Endothelial cell of umbilical vein (primary cell): Measurements from ENCODE around the gene SUSD6. TPM values are rescaled to one million over a fixed set of nuclear protein-coding genes. Genes with fewer than 3 reads are reported as not detected.

Source experiments
- BruUV-seq: library from RNA; stranded (reverse); fragments of 400-500 nt; replicated peaks from 2 replicates; lab custom pipeline; 2021; lab: Mats Ljungman, UMichigan
- CTCF ChIA-PET: fragments of 300-600, 350-600 bp; sonication (Branson Sonifier 250); formaldehyde crosslinking; loops from one replicate; lab custom pipeline; 2021; ENCODE audit warnings: antibody characterized with exemption, inconsistent platforms; lab: Charles Lee
- POLR2A ChIA-PET: fragments of 300-600, 350-600 bp; sonication (Branson Sonifier 250); formaldehyde crosslinking; loops from one replicate; lab custom pipeline; 2021; ENCODE audit warnings: antibody characterized with exemption, inconsistent platforms; lab: Charles Lee
- DNase-seq: peaks from one replicate; pipeline ENCODE4 v3.0.0-alpha.2; 2011; ENCODE audit warnings: low read depth, low spot score
- FAIRE-seq: peaks from 2 replicates; lab custom pipeline; 2011; peaks lifted over from hg19 to GRCh38; lab: Jason Lieb, UNC
- H2AFZ ChIP-seq: 2 replicates; pipeline ENCODE4 v1.6.0; 2012; ENCODE audit warnings: low read depth, low read length, control low read depth, inconsistent platforms
- H3K27ac ChIP-seq: 2 replicates; pipeline ENCODE4 v1.5.1; 2011; ENCODE audit warnings: low read depth, mild to moderate bottlenecking, control low read depth, low read length, moderate library complexity; ENCODE audit not compliant: insufficient read depth
- H3K27me3 ChIP-seq, 2 experiments: 2 replicates each; pipeline versions ENCODE4 v1.6.0 to v1.6.1; 2011; ENCODE audit warnings: low read length in 2 of 2, mixed read lengths in 1 of 2; ENCODE audit not compliant: control insufficient read depth in 2 of 2, insufficient read depth in 2 of 2
- H3K36me3 ChIP-seq, 2 experiments: 2 replicates in 1 of 2; 3 replicates in 1 of 2; pipeline ENCODE4 v1.5.1; 2011; ENCODE audit warnings: low read length in 2 of 2, mild to moderate bottlenecking in 1 of 2, moderate library complexity in 1 of 2; ENCODE audit not compliant: control insufficient read depth in 2 of 2, insufficient read depth in 2 of 2; ENCODE audit errors: extremely low read depth in 1 of 2
- H3K4me1 ChIP-seq: 3 replicates; pipeline ENCODE4 v1.5.1; 2011; ENCODE audit warnings: mild to moderate bottlenecking, low read length; ENCODE audit not compliant: control insufficient read depth, insufficient read depth; ENCODE audit errors: extremely low read depth
- H3K4me2 ChIP-seq: 2 replicates; pipeline ENCODE4 v1.6.1; 2011; ENCODE audit warnings: low read length, control low read depth, mixed read lengths; ENCODE audit not compliant: insufficient read depth
- H3K4me3 ChIP-seq, 3 experiments: fragments of 200-600 bp in 1 of 3; sonication (generic), shearing (Covaris generic) in 1 of 3; replicated peaks in 1 of 3; 2 replicates each; pipeline ENCODE4 v1.5.1; 2011 to 2016; ENCODE audit warnings: control low read depth in 3 of 3, low read length in 3 of 3, mild to moderate bottlenecking in 2 of 3, inconsistent platforms in 1 of 3, low read depth in 1 of 3, moderate library complexity in 1 of 3; ENCODE audit not compliant: insufficient read depth in 1 of 3
- H3K79me2 ChIP-seq: 2 replicates; pipeline ENCODE4 v1.6.0; 2012; ENCODE audit warnings: low read length, inconsistent platforms; ENCODE audit not compliant: control insufficient read depth, insufficient read depth
- H3K9ac ChIP-seq: replicated peaks from 2 replicates; pipeline ENCODE3; 2011; ENCODE audit warnings: low read length, control low read depth; ENCODE audit not compliant: insufficient read depth; ENCODE audit errors: extremely low read depth
- H3K9me1 ChIP-seq: replicated peaks from 3 replicates; pipeline ENCODE4 v1.6.0; 2011; ENCODE audit warnings: mild to moderate bottlenecking, low read length; ENCODE audit not compliant: control insufficient read depth, insufficient read depth; ENCODE audit errors: extremely low read depth
- H3K9me3 ChIP-seq: replicated peaks from 2 replicates; pipeline ENCODE4 v1.5.1; 2012; ENCODE audit warnings: low read length, inconsistent platforms; ENCODE audit not compliant: control insufficient read depth, insufficient read depth
- H4K20me1 ChIP-seq: replicated peaks from 2 replicates; pipeline ENCODE3; 2011; ENCODE audit warnings: mild to moderate bottlenecking, low read length; ENCODE audit not compliant: control insufficient read depth, insufficient read depth; ENCODE audit errors: extremely low read depth
- EZH2 ChIP-seq: IDR thresholded peaks from 2 replicates; pipeline ENCODE4 v1.6.1; 2012; ENCODE audit warnings: borderline replicate concordance, low read depth, mild to moderate bottlenecking, moderate library complexity, low read length, inconsistent platforms; ENCODE audit not compliant: severe bottlenecking
- FOS ChIP-seq: IDR thresholded peaks from 2 replicates; pipeline ENCODE4 v1.6.1; 2011; ENCODE audit warnings: mild to moderate bottlenecking, low read length, moderate library complexity, borderline replicate concordance; ENCODE audit not compliant: insufficient read depth
- GATA2 ChIP-seq: IDR thresholded peaks from 2 replicates; pipeline ENCODE4 v1.7.0; 2011; ENCODE audit warnings: low read depth, mild to moderate bottlenecking, moderate library complexity, mixed read lengths, low read length; ENCODE audit not compliant: insufficient read length, insufficient read depth
- JUN ChIP-seq: IDR thresholded peaks from 2 replicates; pipeline ENCODE4 v1.6.1; 2011; ENCODE audit warnings: borderline replicate concordance, low read depth; ENCODE audit not compliant: insufficient read length, insufficient read depth
- MYC ChIP-seq: IDR thresholded peaks from one replicate; pipeline ENCODE4 v1.6.1; 2011; ENCODE audit warnings: mild to moderate bottlenecking, low read depth, low read length
- POLR2A ChIP-seq: IDR thresholded peaks from 2 replicates; pipeline ENCODE4 v1.6.1; 2012; ENCODE audit warnings: low read depth, mild to moderate bottlenecking, control low read depth, low read length
- POLR2AphosphoS5 ChIP-seq: IDR thresholded peaks from 2 replicates; pipeline ENCODE4 v1.6.1; 2012; ENCODE audit warnings: low read depth, mild to moderate bottlenecking, control low read depth, low read length, moderate library complexity; ENCODE audit not compliant: insufficient read depth
- dilution Hi-C: fragments of 300-500 bp; cut with MboI; formaldehyde crosslinking; loops from one replicate; pipeline ENCODE4 v1.15.0; 2019; ENCODE audit warnings: low sequenced_read_pairs; ENCODE audit not compliant: extremely low pct_ligation_motif_present
- intact Hi-C: fragments of 100-400 bp; cut with micrococcal nuclease; formaldehyde crosslinking; loops from one replicate; pipeline ENCODE4 v1.10.0; 2022
- polyA plus RNA-seq, 4 experiments: library from polyadenylated mRNA; depleted of rRNA in 3 of 4; stranded (reverse) in 3 of 4; unstranded in 1 of 4; fragments of >200 nt; gene quantifications; 2 replicates each; pipeline versions ENCODE4 v1.2.1 to v1.2.3, GENCODE V29; 2011 to 2012; ENCODE audit warnings: missing spikeins in 1 of 4
- total RNA-seq: library from RNA; stranded (reverse); gene quantifications from 2 replicates; pipeline ENCODE4 v1.2.3, GENCODE V29; 2021
- TF ChIP-seq, protein P1 (sequence below), 2 donors: IDR thresholded peaks; 1 replicate in 1 of 2; 2 replicates in 1 of 2; pipeline ENCODE4 v1.5.1; 2011; ENCODE audit warnings: low read length in 2 of 2, mild to moderate bottlenecking in 2 of 2, moderate library complexity in 2 of 2, control low read depth in 1 of 2, inconsistent platforms in 1 of 2, low read depth in 1 of 2; ENCODE audit not compliant: insufficient read depth in 1 of 2; ENCODE audit errors: extremely low read depth in 1 of 2
- TF ChIP-seq, protein P2 (sequence below): IDR thresholded peaks from 2 replicates; pipeline ENCODE4 v1.6.1; 2011; ENCODE audit not compliant: insufficient read depth, insufficient read length

The SUSD6 gene
- total and polyA plus RNA-seq, 2 donors (not counting 3 experiments of a cell fraction or from before 2014, with no cell fraction given): 13.4 to 19.5 TPM

DNA sequence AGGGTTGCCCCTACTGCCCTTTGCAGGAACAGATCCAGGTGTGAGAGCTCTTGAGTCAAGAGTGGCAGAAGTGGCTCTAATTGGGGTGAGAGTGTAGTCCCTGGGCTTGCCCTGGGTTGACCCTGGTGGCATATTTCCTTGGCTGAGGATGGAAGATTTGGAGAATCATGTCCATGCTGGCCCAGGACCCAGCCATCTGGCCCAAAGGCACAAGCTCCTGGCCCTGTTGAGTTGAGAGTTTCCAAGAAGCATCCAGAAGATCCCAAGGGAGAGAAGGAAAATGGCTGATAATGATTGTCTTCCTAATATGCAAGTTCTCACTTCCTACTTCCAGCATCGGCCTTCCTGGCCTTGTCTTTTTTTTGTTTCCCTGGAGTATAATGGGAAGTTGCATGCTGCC is 100.1 kb downstream of the SUSD6 start:
- H3K36me3 ChIP-seq: peaks cover 7 to 17% of the 10 kb centered on the region in 2 experiments
- intact Hi-C loops: no loop called here

More for the DNA sequence above, 100.1 kb downstream of the SUSD6 start:
- Histone ChIP-seq H3K79me2 (no peaks in the 10 kb centered on the region), H3K27me3 (no peaks in the 10 kb centered on the region), H3K4me2 (no peak overlapping the region), H3K9me3 (no peaks in the 10 kb centered on the region), H3K9me1 (no peaks in the 10 kb centered on the region), H4K20me1 (no peaks in the 10 kb centered on the region), H2AFZ (no peak overlapping the region), H3K4me1 (peaks cover 24% of the 10 kb centered on the region), H3K27ac (no peak overlapping the region), H3K4me3 (no peak overlapping the region), H3K9ac (no peak overlapping the region)
- BruUV-seq: no TSS peak
- no peak for DNase-seq
- ChIA-PET POLR2A (no interaction called here), CTCF (interaction anchor here (2.0 to 2.3 kb wide), 2 partner anchors 14 to 127 kb away, joined by 5 to 7 read pairs; no protein-coding TSS in a partner anchor)
- FAIRE-seq: no peak
- dilution Hi-C loops: no loop called here
- no peak for TF ChIP-seq JUN
- TF ChIP-seq EZH2: no peak
- TF ChIP-seq MYC: no peak
- no peak for TF ChIP-seq FOS
- TF ChIP-seq GATA2: no peak
- TF ChIP-seq, protein P1, sequence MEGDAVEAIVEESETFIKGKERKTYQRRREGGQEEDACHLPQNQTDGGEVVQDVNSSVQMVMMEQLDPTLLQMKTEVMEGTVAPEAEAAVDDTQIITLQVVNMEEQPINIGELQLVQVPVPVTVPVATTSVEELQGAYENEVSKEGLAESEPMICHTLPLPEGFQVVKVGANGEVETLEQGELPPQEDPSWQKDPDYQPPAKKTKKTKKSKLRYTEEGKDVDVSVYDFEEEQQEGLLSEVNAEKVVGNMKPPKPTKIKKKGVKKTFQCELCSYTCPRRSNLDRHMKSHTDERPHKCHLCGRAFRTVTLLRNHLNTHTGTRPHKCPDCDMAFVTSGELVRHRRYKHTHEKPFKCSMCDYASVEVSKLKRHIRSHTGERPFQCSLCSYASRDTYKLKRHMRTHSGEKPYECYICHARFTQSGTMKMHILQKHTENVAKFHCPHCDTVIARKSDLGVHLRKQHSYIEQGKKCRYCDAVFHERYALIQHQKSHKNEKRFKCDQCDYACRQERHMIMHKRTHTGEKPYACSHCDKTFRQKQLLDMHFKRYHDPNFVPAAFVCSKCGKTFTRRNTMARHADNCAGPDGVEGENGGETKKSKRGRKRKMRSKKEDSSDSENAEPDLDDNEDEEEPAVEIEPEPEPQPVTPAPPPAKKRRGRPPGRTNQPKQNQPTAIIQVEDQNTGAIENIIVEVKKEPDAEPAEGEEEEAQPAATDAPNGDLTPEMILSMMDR (IDR thresholded peaks at IDR 0.05; ENCODE audit: extremely low read depth in 1 of 2, insufficient read depth in 1 of 2, low read depth in 1 of 2, low read length in 2 of 2): no peak
- TF ChIP-seq POLR2AphosphoS5: no peak
- TF ChIP-seq, protein P2, sequence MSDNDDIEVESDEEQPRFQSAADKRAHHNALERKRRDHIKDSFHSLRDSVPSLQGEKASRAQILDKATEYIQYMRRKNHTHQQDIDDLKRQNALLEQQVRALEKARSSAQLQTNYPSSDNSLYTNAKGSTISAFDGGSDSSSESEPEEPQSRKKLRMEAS: no peak
- no peak for TF ChIP-seq POLR2A
